Prostate gland (tissue), 2 donors: ENCODE data around the gene NT5DC4.

Experiments
- POLR2AphosphoS5 ChIP-seq: sonication (generic); formaldehyde crosslinking; IDR thresholded peaks from one replicate; pipeline ENCODE4 v1.6.1; 2017; ENCODE audit warnings: antibody characterized with exemption
- TF ChIP-seq, protein P1 (sequence below), 4 experiments: fragments of 200-600 bp in 2 of 4; fragments of 450-650 bp in 2 of 4; sonication (generic) in 2 of 4; IDR thresholded peaks; 1 replicate in 3 of 4; 2 replicates in 1 of 4; pipeline ENCODE4 v1.5.1; 2016 to 2019; ENCODE audit warnings: antibody characterized with exemption in 4 of 4, mild to moderate bottlenecking in 2 of 4, moderate library complexity in 2 of 4

DNA sequence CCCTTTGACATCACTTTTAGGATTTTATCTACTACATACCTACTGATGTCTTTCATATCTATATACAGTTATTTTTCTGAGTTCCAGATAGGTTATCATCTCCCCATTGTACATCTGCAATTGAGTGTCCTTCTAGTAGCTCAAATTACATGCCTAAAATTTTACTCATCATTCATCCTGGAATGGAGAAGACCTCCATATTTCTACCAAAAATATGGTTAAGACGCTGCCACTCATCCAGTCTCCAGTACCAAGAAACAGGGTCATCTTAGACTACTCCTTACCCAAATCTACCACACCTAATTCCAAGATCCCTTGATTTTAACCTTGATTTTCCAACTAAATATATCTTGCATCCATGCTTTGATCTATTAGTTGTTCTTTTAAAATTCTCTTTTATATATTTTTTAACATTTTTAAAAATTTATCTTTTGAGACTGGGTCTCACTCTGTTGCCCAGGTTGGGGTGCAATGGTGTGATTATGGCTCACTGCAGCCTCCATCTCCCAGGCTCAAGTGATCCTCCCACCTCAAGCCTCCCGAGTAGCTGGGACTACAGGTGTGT, 52.2 kb downstream of the NT5DC4 start:
- TF ChIP-seq, protein P1, sequence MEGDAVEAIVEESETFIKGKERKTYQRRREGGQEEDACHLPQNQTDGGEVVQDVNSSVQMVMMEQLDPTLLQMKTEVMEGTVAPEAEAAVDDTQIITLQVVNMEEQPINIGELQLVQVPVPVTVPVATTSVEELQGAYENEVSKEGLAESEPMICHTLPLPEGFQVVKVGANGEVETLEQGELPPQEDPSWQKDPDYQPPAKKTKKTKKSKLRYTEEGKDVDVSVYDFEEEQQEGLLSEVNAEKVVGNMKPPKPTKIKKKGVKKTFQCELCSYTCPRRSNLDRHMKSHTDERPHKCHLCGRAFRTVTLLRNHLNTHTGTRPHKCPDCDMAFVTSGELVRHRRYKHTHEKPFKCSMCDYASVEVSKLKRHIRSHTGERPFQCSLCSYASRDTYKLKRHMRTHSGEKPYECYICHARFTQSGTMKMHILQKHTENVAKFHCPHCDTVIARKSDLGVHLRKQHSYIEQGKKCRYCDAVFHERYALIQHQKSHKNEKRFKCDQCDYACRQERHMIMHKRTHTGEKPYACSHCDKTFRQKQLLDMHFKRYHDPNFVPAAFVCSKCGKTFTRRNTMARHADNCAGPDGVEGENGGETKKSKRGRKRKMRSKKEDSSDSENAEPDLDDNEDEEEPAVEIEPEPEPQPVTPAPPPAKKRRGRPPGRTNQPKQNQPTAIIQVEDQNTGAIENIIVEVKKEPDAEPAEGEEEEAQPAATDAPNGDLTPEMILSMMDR (IDR thresholded peaks at IDR 0.05): no peak
- TF ChIP-seq POLR2AphosphoS5: no peak
